H1 (cell line): ENCODE results near the gene CSF1. TPM values are rescaled to one million over a fixed set of nuclear protein-coding genes. Genes with fewer than 3 reads are reported as not detected.
A peak's percentile ranks its signal among the peaks of the same experiment; 100 is the strongest.

Experiments used
- CTCF ChIA-PET: fragments of 300-600 bp; sonication (Branson Sonifier 250); formaldehyde crosslinking; loops from one replicate; lab custom pipeline; 2021; ENCODE audit not compliant: partially characterized antibody; lab: Charles Lee
- POLR2A ChIA-PET: fragments of 300-600 bp; sonication (Branson Sonifier 250); formaldehyde crosslinking; loops from one replicate; lab custom pipeline; 2021; ENCODE audit warnings: inconsistent platforms; ENCODE audit not compliant: partially characterized antibody; lab: Charles Lee
- DNase-seq, 2 experiments: peaks; one replicate each; pipeline versions ENCODE4 v3.0.0 to v3.0.0-alpha.2; 2010 to 2022; ENCODE audit warnings: low spot score in 2 of 2, low read depth in 1 of 2, mixed read lengths in 1 of 2
- FAIRE-seq: peaks from 2 replicates; lab custom pipeline; 2011; peaks lifted over from hg19 to GRCh38; lab: Jason Lieb, UNC
- H2AFZ ChIP-seq: 2 replicates; pipeline ENCODE4 v1.8.1; 2012; ENCODE audit warnings: low read length, inconsistent platforms
- H2AK5ac ChIP-seq: 2 replicates; pipeline ENCODE4 v1.6.1; 2013; ENCODE audit warnings: low read depth, low read length
- H2BK120ac ChIP-seq: replicated peaks from 2 replicates; pipeline ENCODE3; 2013; ENCODE audit warnings: low read depth, low read length, inconsistent platforms
- H2BK12ac ChIP-seq: 2 replicates; pipeline ENCODE4 v1.6.1; 2013; ENCODE audit warnings: low read depth, low read length
- H2BK15ac ChIP-seq: 2 replicates; pipeline ENCODE4 v1.6.1; 2013; ENCODE audit warnings: low read length
- H2BK20ac ChIP-seq: 2 replicates; pipeline ENCODE4 v1.6.1; 2013; ENCODE audit warnings: low read length
- H2BK5ac ChIP-seq: 2 replicates; pipeline ENCODE4 v1.6.1; 2013; ENCODE audit warnings: low read depth, low read length
- H3K14ac ChIP-seq: 2 replicates; pipeline ENCODE4 v1.6.1; 2013; ENCODE audit warnings: inconsistent platforms; ENCODE audit not compliant: insufficient read length
- H3K18ac ChIP-seq: 2 replicates; pipeline ENCODE4 v1.6.1; 2013; ENCODE audit warnings: low read length; ENCODE audit errors: extremely low read depth
- H3K23ac ChIP-seq: 2 replicates; pipeline ENCODE4 v1.6.1; 2013; ENCODE audit warnings: inconsistent platforms; ENCODE audit not compliant: insufficient read length
- H3K23me2 ChIP-seq: 2 replicates; pipeline ENCODE4 v1.6.1; 2013; ENCODE audit warnings: low read depth, low read length
- H3K27ac ChIP-seq: 2 replicates; pipeline ENCODE4 v1.6.1; 2011; ENCODE audit warnings: low read depth, low read length, inconsistent platforms
- H3K27me3 ChIP-seq, 4 experiments: replicated peaks in 1 of 4; 1 replicate in 1 of 4; 2 replicates in 3 of 4; pipeline versions ENCODE4 v1.6.1 to v1.8.1; 2011 to 2013; ENCODE audit warnings: low read length in 3 of 4, mild to moderate bottlenecking in 3 of 4, inconsistent platforms in 2 of 4, mixed read lengths in 2 of 4, moderate library complexity in 1 of 4; ENCODE audit not compliant: control insufficient read depth in 3 of 4, insufficient read depth in 3 of 4; ENCODE audit errors: extremely low read depth in 1 of 4
- H3K36me3 ChIP-seq, 4 experiments: 2 replicates each; pipeline versions ENCODE4 v1.6.1 to v1.8.1; 2011 to 2013; ENCODE audit warnings: mild to moderate bottlenecking in 4 of 4, low read length in 3 of 4, moderate library complexity in 2 of 4, control low read depth in 1 of 4, inconsistent platforms in 1 of 4; ENCODE audit not compliant: insufficient read depth in 4 of 4, control insufficient read depth in 2 of 4
- H3K4ac ChIP-seq: replicated peaks from 2 replicates; pipeline ENCODE3; 2013; ENCODE audit warnings: low read length, low read depth, mixed read lengths, inconsistent platforms; ENCODE audit not compliant: insufficient read length
- H3K4me1 ChIP-seq, 4 experiments: replicated peaks in 1 of 4; 1 replicate in 1 of 4; 2 replicates in 3 of 4; pipeline versions ENCODE4 v1.6.1 to v1.8.1; 2011 to 2013; ENCODE audit warnings: low read length in 3 of 4, inconsistent platforms in 2 of 4, mixed read lengths in 1 of 4; ENCODE audit not compliant: insufficient read depth in 4 of 4, control insufficient read depth in 3 of 4
- H3K4me2 ChIP-seq, 2 experiments: 2 replicates each; pipeline versions ENCODE4 v1.6.1 to v1.8.1; 2011 to 2013; ENCODE audit warnings: low read depth in 2 of 2, low read length in 2 of 2, control low read depth in 1 of 2, inconsistent platforms in 1 of 2, mild to moderate bottlenecking in 1 of 2; ENCODE audit not compliant: insufficient read depth in 1 of 2
- H3K4me3 ChIP-seq, 4 experiments: fragments of 200-600, 300-600 bp in 1 of 4; sonication (generic), shearing (Covaris generic), sonication (Bioruptor Twin) in 1 of 4; 2 replicates each; pipeline versions ENCODE4 v1.5.1 to v1.8.1; 2011 to 2016; ENCODE audit warnings: low read length in 4 of 4, low read depth in 3 of 4, control low read depth in 2 of 4, inconsistent platforms in 2 of 4, mild to moderate bottlenecking in 2 of 4, mixed read lengths in 1 of 4, moderate library complexity in 1 of 4; ENCODE audit not compliant: insufficient read depth in 2 of 4; ENCODE audit errors: extremely low read depth in 1 of 4
- H3K56ac ChIP-seq: replicated peaks from 2 replicates; pipeline ENCODE3; 2013; ENCODE audit warnings: low read depth, mild to moderate bottlenecking, mixed read lengths, low read length, inconsistent platforms; ENCODE audit not compliant: insufficient read length
- H3K79me1 ChIP-seq: 2 replicates; pipeline ENCODE4 v1.6.1; 2013; ENCODE audit warnings: low read depth, low read length, control low read depth
- H3K79me2 ChIP-seq, 2 experiments: 2 replicates each; pipeline versions ENCODE4 v1.6.1 to v1.8.1; 2012 to 2013; ENCODE audit warnings: low read length in 2 of 2, mild to moderate bottlenecking in 2 of 2, inconsistent platforms in 1 of 2; ENCODE audit not compliant: insufficient read depth in 2 of 2, control insufficient read depth in 1 of 2
- H3K9ac ChIP-seq, 4 experiments: replicated peaks in 1 of 4; 1 replicate in 1 of 4; 2 replicates in 3 of 4; pipeline versions ENCODE4 v1.6.1 to v1.8.1; 2011 to 2013; ENCODE audit warnings: low read depth in 3 of 4, low read length in 3 of 4, control low read depth in 2 of 4, mild to moderate bottlenecking in 2 of 4, moderate library complexity in 2 of 4, inconsistent platforms in 1 of 4; ENCODE audit errors: extremely low read depth in 1 of 4
- H3K9me3 ChIP-seq, 2 experiments: 2 replicates each; pipeline versions ENCODE4 v1.6.1 to v1.8.1; 2012 to 2013; ENCODE audit warnings: mild to moderate bottlenecking in 2 of 2, moderate library complexity in 2 of 2, control low read depth in 1 of 2, inconsistent platforms in 1 of 2, low read depth in 1 of 2, low read length in 1 of 2, mixed read lengths in 1 of 2; ENCODE audit not compliant: insufficient read depth in 2 of 2
- H4K20me1 ChIP-seq, 2 experiments: replicated peaks in 1 of 2; 2 replicates each; pipeline versions ENCODE3 to v1.8.1; 2011 to 2013; ENCODE audit warnings: inconsistent platforms in 2 of 2, low read length in 2 of 2, mild to moderate bottlenecking in 1 of 2; ENCODE audit not compliant: insufficient read depth in 2 of 2, control insufficient read depth in 1 of 2
- H4K5ac ChIP-seq: 2 replicates; pipeline ENCODE4 v1.6.1; 2013; ENCODE audit warnings: low read length, low read depth, mixed read lengths, inconsistent platforms; ENCODE audit not compliant: insufficient read length
- H4K8ac ChIP-seq: 2 replicates; pipeline ENCODE4 v1.8.0; 2013; ENCODE audit warnings: mild to moderate bottlenecking, moderate library complexity, low read length, inconsistent platforms; ENCODE audit not compliant: insufficient read depth; ENCODE audit errors: extremely low read depth
- H4K91ac ChIP-seq: replicated peaks from 2 replicates; pipeline ENCODE3; 2013; ENCODE audit warnings: low read length, mixed read lengths, inconsistent platforms; ENCODE audit not compliant: insufficient read length
- CREB1 ChIP-seq: IDR thresholded peaks from 2 replicates; pipeline ENCODE4 v1.6.1; 2012; ENCODE audit warnings: inconsistent platforms
- CTBP2 ChIP-seq: IDR thresholded peaks from 2 replicates; pipeline ENCODE4 v1.7.0; 2011; ENCODE audit warnings: borderline replicate concordance, mild to moderate bottlenecking, moderate library complexity, mixed read lengths, low read length; ENCODE audit not compliant: insufficient read depth, insufficient read length
- EZH2 ChIP-seq: fragments of 200-600 bp; sonication (generic); IDR thresholded peaks from 2 replicates; pipeline ENCODE4 v1.7.1; 2012; ENCODE audit warnings: low read depth, mild to moderate bottlenecking, moderate library complexity, low read length, inconsistent platforms; ENCODE audit not compliant: severe bottlenecking
- JUND ChIP-seq: IDR thresholded peaks from 2 replicates; pipeline ENCODE4 v1.6.1; 2011; ENCODE audit warnings: mild to moderate bottlenecking, improper control_type of control experiment, low read length
- KDM4A ChIP-seq: IDR thresholded peaks from one replicate; pipeline ENCODE4 v1.7.1; 2012; ENCODE audit warnings: low read depth, mild to moderate bottlenecking, moderate library complexity, low read length, inconsistent platforms; ENCODE audit not compliant: severe bottlenecking
- POLR2A ChIP-seq, 2 experiments: IDR thresholded peaks; 1 replicate in 1 of 2; 2 replicates in 1 of 2; pipeline ENCODE4 v1.6.1; 2011; ENCODE audit warnings: low read depth in 2 of 2, low read length in 2 of 2, mild to moderate bottlenecking in 2 of 2; ENCODE audit errors: control extremely low read depth in 1 of 2
- TAF1 ChIP-seq: IDR thresholded peaks from 2 replicates; pipeline ENCODE4 v1.6.1; 2011; ENCODE audit warnings: mild to moderate bottlenecking, low read depth, low read length
- TBP ChIP-seq: IDR thresholded peaks from 2 replicates; pipeline ENCODE4 v1.6.1; 2011; ENCODE audit warnings: low read depth, low read length, improper control_type of control experiment
- TEAD4 ChIP-seq: IDR thresholded peaks from 2 replicates; pipeline ENCODE4 v1.6.1; 2012; ENCODE audit warnings: low read depth, low read length, inconsistent platforms, mixed read lengths
- WGBS, 2 experiments: shearing (Covaris generic) in 1 of 2; methylation state at CpG; one replicate each; pipeline versions ENCODE4 v1.1.6 to v1.1.7; 2013 to 2015; ENCODE audit warnings: low lambda C conversion rate in 2 of 2, mixed read lengths in 2 of 2, inconsistent platforms in 1 of 2, low coverage in 1 of 2, missing lambda C conversion rate in 1 of 2; ENCODE audit not compliant: insufficient replicate concordance in 2 of 2, insufficient coverage in 1 of 2, insufficient read length in 1 of 2; ENCODE audit errors: extremely low coverage in 1 of 2, missing lambda C conversion rate in 1 of 2; 5-methylcytosine and 5-hydroxymethylcytosine counted together
- polyA plus RNA-seq, 7 experiments: library from polyadenylated mRNA; depleted of rRNA in 3 of 7; stranded (reverse) in 5 of 7; unstranded in 2 of 7; fragments of >200 nt in 5 of 7; fragments of 200-250 nt in 2 of 7; gene quantifications; 1 replicate in 5 of 7; 2 replicates in 1 of 7; 4 replicates in 1 of 7; pipeline versions ENCODE4 v1.2.1 to v1.2.3, GENCODE V29; 2011 to 2013; ENCODE audit warnings: missing spikeins in 2 of 7, mixed read lengths in 2 of 7
- total RNA-seq: library from RNA; stranded (reverse); fragmentation: NEBNext Ultra II Directional; extraction: Animal tissue kit (Norgen Biotek cat#: 25700); gene quantifications from 2 replicates; pipeline ENCODE4 v1.2.1, GENCODE V29; 2021
- TF ChIP-seq, protein P1 (sequence below): IDR thresholded peaks from 2 replicates; pipeline ENCODE4 v1.6.1; 2011; ENCODE audit warnings: low read length, improper control_type of control experiment

Gene CSF1
- total and polyA plus RNA-seq, 2 of the 8 experiments (the other 6 are each of a cell fraction or from before 2014, with no cell fraction given): 3.3 to 5.4 TPM

DNA sequence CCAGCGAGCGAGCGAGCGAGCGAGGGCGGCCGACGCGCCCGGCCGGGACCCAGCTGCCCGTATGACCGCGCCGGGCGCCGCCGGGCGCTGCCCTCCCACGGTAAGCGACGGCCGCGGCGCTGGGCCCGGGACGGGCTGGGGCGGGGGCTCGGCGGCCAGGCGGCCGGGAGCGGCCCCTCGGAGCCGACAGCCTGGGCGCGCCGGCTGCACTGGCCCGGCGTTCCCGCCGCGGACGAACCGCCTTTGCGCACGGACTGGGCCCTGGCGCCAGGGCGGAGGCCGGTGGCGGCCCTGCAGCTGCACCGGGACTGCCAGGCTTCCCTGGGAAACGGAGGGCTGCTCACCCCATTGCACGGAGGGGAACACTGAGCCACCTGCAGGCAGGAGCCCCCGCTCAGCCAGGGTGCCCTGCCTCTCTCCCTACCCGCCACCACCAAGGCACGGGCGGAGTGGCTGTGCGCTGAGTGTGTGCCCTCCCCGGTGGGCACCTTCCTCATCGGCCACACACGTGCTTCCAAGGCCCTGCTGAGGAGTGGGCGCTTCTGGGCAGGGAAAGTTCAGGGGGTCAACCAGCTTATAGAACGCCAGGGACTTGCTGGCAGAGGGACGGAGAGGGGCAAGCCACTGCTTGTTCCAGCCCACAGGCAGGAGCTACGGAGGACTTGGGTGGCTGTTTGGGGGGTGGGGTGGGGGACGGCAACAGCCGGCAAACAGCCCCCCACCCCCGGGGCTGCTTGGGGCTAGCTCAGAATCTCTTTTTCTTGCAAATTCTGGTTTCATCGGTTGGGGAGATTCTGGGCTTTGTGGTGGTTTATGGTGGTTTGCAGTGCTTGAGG, 532 bp downstream of the CSF1 start:
- Histone ChIP-seq H3K23ac (no peak overlapping the region), H3K27ac (no peak overlapping the region), H3K56ac (no peak overlapping the region), H3K23me2 (peaks cover 12% of the 10 kb centered on the region; the same call in 1 of the 2 replicates), H4K5ac (no peak overlapping the region), H4K91ac (peak overlapping the region; percentile 37), H3K14ac (no peak overlapping the region), H4K20me1 (peaks cover 0 to 4% of the 10 kb centered on the region in 2 experiments), H2BK5ac (peak overlapping the region; percentile 60; the same call in 1 of the 2 replicates), H4K8ac (no peak overlapping the region; the same call in 1 of the 2 replicates), H3K4me1 (peaks cover 2 to 25% (median 13%) of the 10 kb centered on the region in 4 experiments), H2AK5ac (no peak overlapping the region), H3K79me2 (no peaks in the 10 kb centered on the region), H2BK12ac (peak overlapping the region; percentile 92; the same call in 1 of the 2 replicates), H2AFZ (peak overlapping the region; percentile 69; the same call in 1 of the 2 replicates), H3K18ac (peak overlapping the region; percentile 94), H2BK20ac (no peak overlapping the region), H3K27me3 (peaks cover 7 to 47% (median 34%) of the 10 kb centered on the region in 4 experiments), H2BK120ac (peak overlapping the region; percentile 60), H3K9me3 (no peaks in the 10 kb centered on the region), H3K4me2 (peak overlapping the region; percentile 72 to 95), H3K79me1 (no peaks in the 10 kb centered on the region), H2BK15ac (peak overlapping the region; percentile 85; the same call in 1 of the 2 replicates), H3K36me3 (0 out of 8 replicates have a peak, but pooled peaks cover 0 to 2% (median 0%) of the 10 kb centered on the region in 4 experiments), H3K9ac (peak overlapping the region in 3 of 4 experiments; percentile 5 to 81 (median 23); a peak in 5 of 7 replicates), H3K4ac (no peak overlapping the region), H3K4me3 (peak overlapping the region; percentile 47 to 69 (median 56))
- ChIA-PET POLR2A (interaction anchor here (0.8 to 1.7 kb wide), 7 partner anchors 9 to 152 kb away, joined by 3 to 6 read pairs (median 3); no protein-coding TSS in a partner anchor), CTCF (interaction anchor here (0.6 to 11.7 kb wide), 13 partner anchors 8 to 494 kb away, joined by 3 to 94 read pairs (median 4); partner anchors contain the start of gene AHCYL1)
- DNase-seq (peak in 1 of 2 experiments; percentile 67), FAIRE-seq (no peak)
- WGBS, 2 experiments: 2% methylated on average over 60 of the region's 70 CpGs; no CpG with 5 or more reads in 1 of the 2 experiments
- no peak for TF ChIP-seq TBP
- peak; percentile 85 for TF ChIP-seq KDM4A
- TF ChIP-seq CTBP2: peak; percentile 6
- no peak for TF ChIP-seq TEAD4
- TF ChIP-seq EZH2: no peak
- TF ChIP-seq, protein P1, sequence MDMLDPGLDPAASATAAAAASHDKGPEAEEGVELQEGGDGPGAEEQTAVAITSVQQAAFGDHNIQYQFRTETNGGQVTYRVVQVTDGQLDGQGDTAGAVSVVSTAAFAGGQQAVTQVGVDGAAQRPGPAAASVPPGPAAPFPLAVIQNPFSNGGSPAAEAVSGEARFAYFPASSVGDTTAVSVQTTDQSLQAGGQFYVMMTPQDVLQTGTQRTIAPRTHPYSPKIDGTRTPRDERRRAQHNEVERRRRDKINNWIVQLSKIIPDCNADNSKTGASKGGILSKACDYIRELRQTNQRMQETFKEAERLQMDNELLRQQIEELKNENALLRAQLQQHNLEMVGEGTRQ: no peak
- no peak for TF ChIP-seq JUND
- TF ChIP-seq TAF1: no peak
- no peak for TF ChIP-seq POLR2A (IDR thresholded peaks at IDR 0.05; ENCODE audit: control extremely low read depth in 1 of 2, low read depth in 2 of 2, low read length in 2 of 2)
- TF ChIP-seq CREB1: no peak
